ENCODE measurements around the gene ELOVL6. TPM values are rescaled to one million over a fixed set of nuclear protein-coding genes. Genes with fewer than 3 reads are reported as not detected.

The ELOVL6 gene
- polyA plus RNA-seq, 1 donor from 2014 or later: 21.3 TPM

- Histone ChIP-seq H3K4me3 (ENCODE audit: low read length) (no peak overlapping the region), H3K9me2 (ENCODE audit: insufficient read depth, low read length) (no peaks in the 10 kb centered on the region), H3K36me3 (ENCODE audit: insufficient read depth, low read length) (no peaks in the 10 kb centered on the region), H3K27me3 (ENCODE audit: insufficient read depth, low read depth, low read length) (no peaks in the 10 kb centered on the region), H3K27ac (ENCODE audit: low read length) (no peak overlapping the region), H3K4me2 (ENCODE audit: low read length) (no peak overlapping the region), H3K9me3 (ENCODE audit: low read length) (no peaks in the 10 kb centered on the region), H4K20me1 (ENCODE audit: insufficient read depth) (no peaks in the 10 kb centered on the region), H3F3A (ENCODE audit: insufficient read depth, low read length, poor library complexity, severe bottlenecking) (no peaks in the 10 kb centered on the region), H3K79me2 (replicated peaks; ENCODE audit: insufficient read depth, low read length) (no peaks in the 10 kb centered on the region), H2AFZ (ENCODE audit: low read depth, low read length) (no peak overlapping the region), H3K9ac (ENCODE audit: low read length) (no peak overlapping the region)
- TF ChIP-seq POLR2AphosphoS5 (IDR thresholded peaks at IDR 0.05) (no peak), MXI1 (conservative IDR thresholded peaks at IDR 0.05; ENCODE audit: poor library complexity, severe bottlenecking) (no peak), EZH2 (IDR thresholded peaks at IDR 0.05; ENCODE audit: borderline replicate concordance, insufficient read depth, low read length, poor library complexity, severe bottlenecking) (no peak)
Measured at GRCh38 chr4:110229266-110229665, 30.9 kb upstream of the ELOVL6 start.

- Histone ChIP-seq H3F3A (ENCODE audit: insufficient read depth, low read length, poor library complexity, severe bottlenecking) (no peaks in the 10 kb centered on the region), H3K9me3 (ENCODE audit: low read length) (no peaks in the 10 kb centered on the region), H3K9ac (ENCODE audit: low read length) (no peak overlapping the region), H3K9me2 (ENCODE audit: insufficient read depth, low read length) (no peaks in the 10 kb centered on the region), H3K27ac (ENCODE audit: low read length) (no peak overlapping the region), H3K4me3 (ENCODE audit: low read length) (no peak overlapping the region), H4K20me1 (ENCODE audit: insufficient read depth) (no peaks in the 10 kb centered on the region), H3K4me2 (ENCODE audit: low read length) (no peak overlapping the region), H3K27me3 (ENCODE audit: insufficient read depth, low read depth, low read length) (no peaks in the 10 kb centered on the region), H3K79me2 (replicated peaks; ENCODE audit: insufficient read depth, low read length) (no peaks in the 10 kb centered on the region), H3K36me3 (ENCODE audit: insufficient read depth, low read length) (no peaks in the 10 kb centered on the region), H2AFZ (ENCODE audit: low read depth, low read length) (no peak overlapping the region)
- TF ChIP-seq EZH2 (IDR thresholded peaks at IDR 0.05; ENCODE audit: borderline replicate concordance, insufficient read depth, low read length, poor library complexity, severe bottlenecking) (no peak), RAD21 (conservative IDR thresholded peaks at IDR 0.05) (no peak), SMC3 (conservative IDR thresholded peaks at IDR 0.05; ENCODE audit: poor library complexity) (no peak), REST (IDR thresholded peaks at IDR 0.05; ENCODE audit: borderline replicate concordance) (no peak), EP300 (conservative IDR thresholded peaks at IDR 0.05; ENCODE audit: poor library complexity, severe bottlenecking) (no peak), POLR2AphosphoS5 (IDR thresholded peaks at IDR 0.05) (no peak), CTCF (IDR thresholded peaks at IDR 0.05; ENCODE audit: poor library complexity, severe bottlenecking) (no peak), MXI1 (conservative IDR thresholded peaks at IDR 0.05; ENCODE audit: poor library complexity, severe bottlenecking) (no peak), TAF1 (IDR thresholded peaks at IDR 0.05; ENCODE audit: low read depth) (no peak)
Measured at GRCh38 chr4:110224812-110225211, 26.4 kb upstream of the ELOVL6 start.

- Histone ChIP-seq H2AFZ (ENCODE audit: low read depth, low read length) (no peak overlapping the region), H3K4me3 (ENCODE audit: low read length) (no peak overlapping the region), H3K9me3 (ENCODE audit: low read length) (no peaks in the 10 kb centered on the region), H3K4me2 (ENCODE audit: low read length) (no peak overlapping the region), H3K27ac (ENCODE audit: low read length) (no peak overlapping the region), H3K9me2 (ENCODE audit: insufficient read depth, low read length) (no peaks in the 10 kb centered on the region), H3K27me3 (ENCODE audit: insufficient read depth, low read depth, low read length) (no peaks in the 10 kb centered on the region), H4K20me1 (ENCODE audit: insufficient read depth) (no peaks in the 10 kb centered on the region), H3K9ac (ENCODE audit: low read length) (no peak overlapping the region), H3K36me3 (ENCODE audit: insufficient read depth, low read length) (no peaks in the 10 kb centered on the region), H3F3A (ENCODE audit: insufficient read depth, low read length, poor library complexity, severe bottlenecking) (no peaks in the 10 kb centered on the region), H3K79me2 (replicated peaks; ENCODE audit: insufficient read depth, low read length) (no peaks in the 10 kb centered on the region)
- TF ChIP-seq SMC3 (conservative IDR thresholded peaks at IDR 0.05; ENCODE audit: poor library complexity) (no peak), EP300 (conservative IDR thresholded peaks at IDR 0.05; ENCODE audit: poor library complexity, severe bottlenecking) (no peak), TAF1 (IDR thresholded peaks at IDR 0.05; ENCODE audit: low read depth) (no peak), MXI1 (conservative IDR thresholded peaks at IDR 0.05; ENCODE audit: poor library complexity, severe bottlenecking) (no peak), REST (IDR thresholded peaks at IDR 0.05; ENCODE audit: borderline replicate concordance) (no peak), RAD21 (conservative IDR thresholded peaks at IDR 0.05) (no peak), EZH2 (IDR thresholded peaks at IDR 0.05; ENCODE audit: borderline replicate concordance, insufficient read depth, low read length, poor library complexity, severe bottlenecking) (no peak), POLR2AphosphoS5 (IDR thresholded peaks at IDR 0.05) (no peak), CTCF (IDR thresholded peaks at IDR 0.05; ENCODE audit: poor library complexity, severe bottlenecking) (no peak)
Measured at GRCh38 chr4:110224142-110224541, 25.7 kb upstream of the ELOVL6 start.
